B cell (primary cell): Measurements from ENCODE around the gene EPAS1. TPM values are rescaled to one million over a fixed set of nuclear protein-coding genes. Genes with fewer than 3 reads are reported as not detected.

Source experiments
- ATAC-seq: fragments of 200-7000 bp; cut with Tn5 transposase; one replicate; pipeline ENCODE4 v1.10.0; 2021; ENCODE audit warnings: low read depth, mild to moderate bottlenecking, moderate number of reproducible peaks, moderate library complexity
- CTCF ChIA-PET: fragments of 350-600 bp; sonication (Branson Sonifier 250); formaldehyde crosslinking; loops from one replicate; lab custom pipeline; 2021; ENCODE audit warnings: antibody characterized with exemption, inconsistent platforms; lab: Charles Lee
- POLR2A ChIA-PET: fragments of 350-600 bp; sonication (Branson Sonifier 250); formaldehyde crosslinking; loops from one replicate; lab custom pipeline; 2021; ENCODE audit warnings: antibody characterized with exemption; lab: Charles Lee
- DNase-seq: peaks from one replicate; pipeline ENCODE4 v3.0.0; 2013
- H2AFZ ChIP-seq: 2 replicates; pipeline ENCODE4 v1.6.1; 2012; ENCODE audit warnings: mild to moderate bottlenecking, low read depth, low read length; ENCODE audit not compliant: insufficient read depth, poor library complexity, severe bottlenecking
- H3K27ac ChIP-seq, 2 donors: 1 replicate in 1 of 2; 2 replicates in 1 of 2; pipeline ENCODE4 v1.5.1; 2012 to 2013; ENCODE audit warnings: low read length in 2 of 2, mild to moderate bottlenecking in 2 of 2, moderate library complexity in 1 of 2
- H3K27me3 ChIP-seq, 4 experiments: fragments of 200-600 bp in 1 of 4; sonication (generic) in 1 of 4; replicated peaks in 1 of 4; 1 replicate in 2 of 4; 2 replicates in 2 of 4; pipeline versions ENCODE4 v1.6.1 to v1.7.0; 2013 to 2016; ENCODE audit warnings: low read length in 3 of 4, mild to moderate bottlenecking in 2 of 4, mixed read lengths in 1 of 4, moderate library complexity in 1 of 4; ENCODE audit not compliant: insufficient read depth in 4 of 4, control insufficient read depth in 3 of 4; ENCODE audit errors: control extremely low read depth in 1 of 4
- H3K36me3 ChIP-seq, 2 experiments: replicated peaks in 1 of 2; 1 replicate in 1 of 2; 2 replicates in 1 of 2; pipeline versions ENCODE4 v1.6.1 to v1.7.1; 2013; ENCODE audit warnings: low read length in 1 of 2; ENCODE audit not compliant: insufficient read depth in 2 of 2, control insufficient read depth in 1 of 2; ENCODE audit errors: control extremely low read depth in 1 of 2, extremely low read depth in 1 of 2
- H3K4me1 ChIP-seq, 2 donors: fragments of 200-600 bp in 1 of 2; sonication (generic) in 1 of 2; 1 replicate in 1 of 2; 2 replicates in 1 of 2; pipeline versions ENCODE4 v1.5.1 to v1.6.1; 2013 to 2017; ENCODE audit warnings: low read length in 2 of 2; ENCODE audit not compliant: control insufficient read depth in 2 of 2, insufficient read depth in 2 of 2
- H3K4me2 ChIP-seq: replicated peaks from 2 replicates; pipeline ENCODE3; 2012; ENCODE audit warnings: mild to moderate bottlenecking, low read depth, low read length; ENCODE audit not compliant: poor library complexity, severe bottlenecking
- H3K4me3 ChIP-seq, 5 experiments: fragments of 200-600 bp in 1 of 5; sonication (generic) in 1 of 5; 1 replicate in 3 of 5; 2 replicates in 2 of 5; pipeline versions ENCODE4 v1.5.1 to v1.7.0; 2011 to 2016; ENCODE audit warnings: low read length in 4 of 5, mild to moderate bottlenecking in 4 of 5, low read depth in 2 of 5, control low read depth in 1 of 5, moderate library complexity in 1 of 5; ENCODE audit not compliant: insufficient read depth in 1 of 5; ENCODE audit errors: control extremely low read depth in 1 of 5, extremely low read depth in 1 of 5
- H3K79me2 ChIP-seq: fragments of 200-600 bp; sonication (generic); one replicate; pipeline ENCODE4 v1.6.0; 2016; ENCODE audit warnings: low read length; ENCODE audit not compliant: control insufficient read depth, insufficient read depth
- H3K9ac ChIP-seq: fragments of 200-600 bp; sonication (generic); 2 replicates; pipeline ENCODE4 v1.6.1; 2017; ENCODE audit warnings: mild to moderate bottlenecking, low read length, moderate library complexity
- H3K9me3 ChIP-seq, 3 donors: one replicate each; pipeline versions ENCODE4 v1.6.1 to v1.7.1; 2013; ENCODE audit warnings: low read length in 2 of 3; ENCODE audit not compliant: control insufficient read depth in 2 of 3, insufficient read depth in 1 of 3; ENCODE audit errors: control extremely low read depth in 1 of 3
- H4K20me1 ChIP-seq: 2 replicates; pipeline ENCODE4 v1.6.0; 2012; ENCODE audit warnings: mild to moderate bottlenecking, low read length; ENCODE audit not compliant: insufficient read depth, control insufficient read depth, poor library complexity, severe bottlenecking
- H3K27ac Mint-ChIP-seq: one replicate; pipeline ENCODE4 v1.8.0; 2021; ENCODE audit warnings: mixed read lengths
- H3K27me3 Mint-ChIP-seq: one replicate; pipeline ENCODE4 v1.8.0; 2021; ENCODE audit warnings: mixed read lengths
- H3K4me1 Mint-ChIP-seq: one replicate; pipeline ENCODE4 v1.8.0; 2021; ENCODE audit warnings: mixed read lengths
- H3K4me3 Mint-ChIP-seq: one replicate; pipeline ENCODE4 v1.8.0; 2021; ENCODE audit warnings: mixed read lengths
- H3K9me3 Mint-ChIP-seq: one replicate; pipeline ENCODE4 v1.8.0; 2022; ENCODE audit warnings: mixed read lengths; ENCODE audit not compliant: insufficient read depth
- EZH2 ChIP-seq: IDR thresholded peaks from 2 replicates; pipeline ENCODE4 v1.6.1; 2012; ENCODE audit warnings: borderline replicate concordance, low read depth, mild to moderate bottlenecking, moderate library complexity, low read length; ENCODE audit not compliant: insufficient read depth, poor library complexity, severe bottlenecking
- WGBS: methylation state at CpG from one replicate; pipeline ENCODE4 v1.1.5; 2013; ENCODE audit warnings: missing lambda C conversion rate; ENCODE audit not compliant: insufficient coverage; 5-methylcytosine and 5-hydroxymethylcytosine counted together
- intact Hi-C: fragments of 100-400 bp; cut with micrococcal nuclease; formaldehyde crosslinking; loops from one replicate; pipeline ENCODE4 v1.10.0; 2022
- polyA plus RNA-seq: library from polyadenylated mRNA; depleted of rRNA; stranded (reverse); fragments of >200 nt; gene quantifications from 2 replicates; pipeline ENCODE4 v1.2.3, GENCODE V29; 2012
- total RNA-seq, 2 donors: library from RNA; stranded (reverse); fragments of 120-200 nt in 1 of 2; gene quantifications; 1 replicate in 1 of 2; 2 replicates in 1 of 2; pipeline versions ENCODE4 v1.2.3 to v1.2.4, GENCODE V29; 2013 to 2022
- TF ChIP-seq, protein P1 (sequence below): fragments of 200-600 bp; IDR thresholded peaks from one replicate; pipeline ENCODE4 v1.8.0; 2022; ENCODE audit warnings: antibody characterized with exemption, mild to moderate bottlenecking

Gene EPAS1
- total and polyA plus RNA-seq, 2 donors (not counting 1 experiment from before 2014, with no cell fraction given), result 0.06 to 0.37 TPM

DNA sequence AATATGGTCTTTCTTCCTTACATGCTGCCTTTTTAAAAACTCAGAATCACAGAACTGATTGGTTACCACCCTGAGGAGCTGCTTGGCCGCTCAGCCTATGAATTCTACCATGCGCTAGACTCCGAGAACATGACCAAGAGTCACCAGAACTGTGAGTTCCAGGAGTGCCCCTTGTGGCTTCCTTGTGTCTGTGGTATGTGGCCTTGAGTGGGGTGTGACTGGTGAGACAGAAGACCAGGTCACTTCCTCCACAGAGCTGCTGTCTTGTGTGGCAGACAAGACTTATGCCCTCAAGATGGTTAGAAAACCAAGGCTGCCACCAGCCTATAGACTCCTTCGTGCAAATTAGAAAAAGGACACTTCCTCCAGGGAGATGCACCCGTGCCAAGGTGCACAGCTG lies 72.6 kb downstream of the EPAS1 start:
- CTCF ChIA-PET, result no interaction called here
- no peaks in the 10 kb centered on the region for H3K36me3 ChIP-seq
- H3K79me2 ChIP-seq, result no peaks in the 10 kb centered on the region
- Mint-ChIP-seq H3K27me3 (no peaks in the 10 kb centered on the region), H3K9me3 (no peaks in the 10 kb centered on the region), H3K4me3 (no peak overlapping the region), H3K4me1 (peaks cover 22% of the 10 kb centered on the region), H3K27ac (no peak overlapping the region)
- no peaks in the 10 kb centered on the region for H3K27me3 ChIP-seq
- ATAC-seq, result no peak
- H2AFZ ChIP-seq, result no peak overlapping the region
- no peak for DNase-seq
- H3K4me2 ChIP-seq, result no peak overlapping the region
- intact Hi-C loops, result loop anchor here (5.0 to 10.0 kb wide), 2 partner anchors 785 to 1387 kb away; no protein-coding TSS in a partner anchor
- no peak overlapping the region for H3K9ac ChIP-seq
- H3K27ac ChIP-seq, result no peak overlapping the region
- no peaks in the 10 kb centered on the region for H3K9me3 ChIP-seq
- no peak overlapping the region for H3K4me3 ChIP-seq
- TF ChIP-seq, protein P1, sequence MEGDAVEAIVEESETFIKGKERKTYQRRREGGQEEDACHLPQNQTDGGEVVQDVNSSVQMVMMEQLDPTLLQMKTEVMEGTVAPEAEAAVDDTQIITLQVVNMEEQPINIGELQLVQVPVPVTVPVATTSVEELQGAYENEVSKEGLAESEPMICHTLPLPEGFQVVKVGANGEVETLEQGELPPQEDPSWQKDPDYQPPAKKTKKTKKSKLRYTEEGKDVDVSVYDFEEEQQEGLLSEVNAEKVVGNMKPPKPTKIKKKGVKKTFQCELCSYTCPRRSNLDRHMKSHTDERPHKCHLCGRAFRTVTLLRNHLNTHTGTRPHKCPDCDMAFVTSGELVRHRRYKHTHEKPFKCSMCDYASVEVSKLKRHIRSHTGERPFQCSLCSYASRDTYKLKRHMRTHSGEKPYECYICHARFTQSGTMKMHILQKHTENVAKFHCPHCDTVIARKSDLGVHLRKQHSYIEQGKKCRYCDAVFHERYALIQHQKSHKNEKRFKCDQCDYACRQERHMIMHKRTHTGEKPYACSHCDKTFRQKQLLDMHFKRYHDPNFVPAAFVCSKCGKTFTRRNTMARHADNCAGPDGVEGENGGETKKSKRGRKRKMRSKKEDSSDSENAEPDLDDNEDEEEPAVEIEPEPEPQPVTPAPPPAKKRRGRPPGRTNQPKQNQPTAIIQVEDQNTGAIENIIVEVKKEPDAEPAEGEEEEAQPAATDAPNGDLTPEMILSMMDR, result no peak
- TF ChIP-seq EZH2, result no peak
- 70% methylated on average over 5 of the region's 5 CpGs for WGBS
- H4K20me1 ChIP-seq, result no peaks in the 10 kb centered on the region
- H3K4me1 ChIP-seq, result peaks cover 13 to 14% of the 10 kb centered on the region in 2 donors
- POLR2A ChIA-PET, result no interaction called here

DNA sequence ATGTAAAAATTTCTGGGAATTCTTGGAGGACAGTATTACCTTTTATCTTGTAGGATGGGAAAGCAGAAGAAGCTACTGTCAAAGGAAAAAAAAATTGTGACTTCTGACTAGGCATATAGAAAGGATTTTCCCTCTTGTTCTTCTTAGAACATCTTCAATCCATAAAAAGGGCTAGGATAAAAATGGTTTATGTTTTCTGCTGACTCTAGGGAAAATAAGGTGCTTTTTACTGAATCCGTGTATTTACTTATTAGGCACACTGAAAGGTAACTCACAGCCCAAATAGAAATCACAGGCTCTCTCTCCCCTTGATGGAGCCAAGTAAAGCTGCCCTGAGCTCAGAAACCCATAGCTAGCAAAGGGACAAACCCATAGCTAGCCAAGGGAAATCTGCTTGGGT lies 74.6 kb downstream of the EPAS1 start:
- CTCF ChIA-PET, result interaction anchor here (1.2 kb wide), 1 partner anchor 13 kb away, joined by 3 read pairs; no protein-coding TSS in a partner anchor
- Histone ChIP-seq H3K9ac (no peak overlapping the region), H4K20me1 (no peaks in the 10 kb centered on the region), H3K9me3 (no peaks in the 10 kb centered on the region), H3K27me3 (no peaks in the 10 kb centered on the region), H3K4me2 (no peak overlapping the region), H3K4me1 (peaks cover 13 to 14% of the 10 kb centered on the region in 2 donors), H3K4me3 (no peak overlapping the region), H3K27ac (no peak overlapping the region), H3K79me2 (no peaks in the 10 kb centered on the region), H3K36me3 (no peaks in the 10 kb centered on the region), H2AFZ (no peak overlapping the region)
- H3K4me3 Mint-ChIP-seq, result no peak overlapping the region
- H3K27me3 Mint-ChIP-seq, result no peaks in the 10 kb centered on the region
- DNase-seq, result no peak
- H3K9me3 Mint-ChIP-seq, result no peaks in the 10 kb centered on the region
- POLR2A ChIA-PET, result no interaction called here
- H3K27ac Mint-ChIP-seq, result no peak overlapping the region
- WGBS, result 100% methylated on average over 1 of the region's 1 CpG
- intact Hi-C loops, result no loop called here
- H3K4me1 Mint-ChIP-seq, result peaks cover 22% of the 10 kb centered on the region
- no peak for ATAC-seq
- TF ChIP-seq, protein P1, result no peak
- no peak for TF ChIP-seq EZH2
